ENCODE measurements around the gene KCNMA1.

GRCh38 chr10:77077316-77077945 is 560.2 kb downstream of the KCNMA1 start:
- TF ChIP-seq CTCF (conservative IDR thresholded peaks at IDR 0.05) = no peak
- TF ChIP-seq EZH2 (IDR thresholded peaks at IDR 0.05; ENCODE audit: low read depth) = no peak

All from PC-9 (cell line).